Kidney tubule cell (primary cell): Measurements from ENCODE around the gene MEGF6.
"Not testable (repeated sequence)": the region's sequence is repeated elsewhere in the genome, so short reads cannot be mapped to it uniquely, and the experiment has no call there.

Source experiments
- DNase-seq: peaks from one replicate; pipeline ENCODE4 v3.0.0-alpha.2; 2018; ENCODE audit warnings: low spot score

The MEGF6 gene

DNA sequence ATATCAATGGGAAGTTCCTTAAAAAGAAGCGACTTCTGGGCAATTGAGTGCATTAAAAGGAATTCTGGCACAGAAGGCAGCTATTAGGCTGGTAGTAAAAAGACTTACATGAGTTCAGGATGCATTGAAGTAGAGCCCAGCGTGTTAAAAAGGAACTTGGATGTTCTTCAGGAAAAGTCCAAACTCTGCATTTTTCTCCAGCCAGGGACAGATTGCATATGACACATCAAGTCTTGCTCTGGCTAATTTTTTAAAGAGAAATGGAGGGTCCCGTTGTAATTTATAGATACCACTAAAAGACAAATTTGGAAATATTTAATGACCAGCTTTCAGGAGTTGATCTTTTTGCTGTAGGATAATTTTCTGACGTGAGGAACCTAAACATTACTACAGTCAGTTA is 14.7 kb upstream of the MEGF6 start:
- DNase-seq, result no peak

DNA sequence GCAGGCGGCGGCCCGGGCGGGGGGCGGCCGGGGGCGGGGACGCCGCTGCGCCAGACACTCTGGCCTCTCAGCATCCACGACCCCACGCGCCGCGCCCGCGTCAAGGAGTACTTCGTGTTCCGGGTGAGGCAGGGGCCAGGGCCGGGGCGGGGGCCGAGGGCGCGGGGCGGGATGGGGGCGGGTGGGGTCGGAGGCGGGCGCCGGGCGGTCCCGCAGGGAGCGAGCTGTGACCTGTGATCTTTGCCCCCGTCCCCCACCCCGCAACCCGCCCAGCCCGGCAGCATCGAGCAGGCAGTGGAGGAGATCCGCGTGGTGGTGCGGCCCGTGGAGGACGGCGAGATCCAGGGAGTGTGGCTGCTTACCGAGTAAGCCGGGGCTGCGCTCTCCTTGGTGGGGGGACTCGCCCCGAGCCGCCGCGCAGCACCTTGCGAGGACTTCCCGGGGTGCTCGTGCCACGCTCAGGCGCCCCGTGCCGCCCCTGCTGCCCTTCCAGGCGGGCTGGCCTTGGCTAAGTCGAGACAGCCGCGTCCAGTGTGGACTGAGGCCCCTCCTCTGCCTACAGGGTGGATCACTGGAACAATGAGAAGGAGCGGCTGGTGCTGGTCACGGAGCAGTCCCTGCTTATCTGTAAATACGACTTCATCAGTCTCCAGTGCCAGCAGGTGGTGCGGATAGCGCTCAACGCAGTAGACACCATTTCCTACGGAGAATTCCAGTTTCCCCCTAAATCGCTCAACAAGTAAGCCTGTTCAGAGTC is 14.0 kb upstream of the MEGF6 start:
- DNase-seq, result peak; percentile 50

DNA sequence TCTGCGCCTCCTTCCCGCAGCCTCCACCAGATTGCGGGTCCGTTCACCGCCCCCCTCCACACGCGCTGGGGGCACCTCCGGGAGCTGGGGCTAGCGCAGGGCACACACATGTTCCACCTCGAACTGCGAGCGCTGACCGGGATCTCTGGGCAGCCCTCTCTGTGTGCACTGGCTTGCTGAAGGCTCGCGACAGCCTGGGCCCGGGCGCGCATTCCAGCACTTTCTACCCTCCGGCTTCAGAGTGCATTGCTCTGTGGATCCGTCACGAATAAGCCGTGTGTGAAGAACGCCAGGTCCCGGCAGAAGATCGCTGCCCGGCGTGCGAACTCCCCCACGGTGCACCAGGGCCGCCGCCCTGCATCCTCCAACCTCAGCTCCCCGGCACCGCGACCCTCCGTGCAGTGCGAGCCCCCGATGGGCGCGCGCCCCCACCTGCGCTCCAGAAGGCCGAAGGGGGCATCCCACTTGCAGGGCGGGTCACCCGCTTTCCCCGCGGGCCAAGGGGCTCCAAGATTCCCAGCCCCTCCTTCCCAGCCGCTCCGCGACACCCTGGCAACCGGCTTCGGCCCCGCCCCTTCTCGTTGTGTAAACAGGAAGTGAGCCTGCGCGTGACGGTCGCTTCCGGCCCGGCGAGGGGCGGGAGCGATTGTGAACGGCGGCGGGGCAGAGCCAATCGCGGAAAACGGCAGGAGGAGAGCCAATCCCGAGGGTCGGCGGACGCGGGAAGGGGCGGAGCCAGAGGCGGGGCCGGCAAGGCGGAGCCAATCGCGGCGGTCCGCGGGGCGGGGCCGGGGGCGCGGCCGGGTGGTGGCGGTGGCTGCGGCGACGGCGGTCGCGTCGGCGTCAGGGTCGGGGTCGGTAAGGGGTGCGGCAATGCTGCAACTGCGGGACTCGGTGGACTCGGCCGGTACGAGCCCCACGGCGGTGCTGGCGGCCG is 13.2 kb upstream of the MEGF6 start, which contains the start of gene TPRG1L:
TPRG1L (plus strand) TSS at position 816 of the 937 bp plus-strand sequence; CDS start at position 874, 58 bp downstream.
- peak; percentile 97 for DNase-seq

DNA sequence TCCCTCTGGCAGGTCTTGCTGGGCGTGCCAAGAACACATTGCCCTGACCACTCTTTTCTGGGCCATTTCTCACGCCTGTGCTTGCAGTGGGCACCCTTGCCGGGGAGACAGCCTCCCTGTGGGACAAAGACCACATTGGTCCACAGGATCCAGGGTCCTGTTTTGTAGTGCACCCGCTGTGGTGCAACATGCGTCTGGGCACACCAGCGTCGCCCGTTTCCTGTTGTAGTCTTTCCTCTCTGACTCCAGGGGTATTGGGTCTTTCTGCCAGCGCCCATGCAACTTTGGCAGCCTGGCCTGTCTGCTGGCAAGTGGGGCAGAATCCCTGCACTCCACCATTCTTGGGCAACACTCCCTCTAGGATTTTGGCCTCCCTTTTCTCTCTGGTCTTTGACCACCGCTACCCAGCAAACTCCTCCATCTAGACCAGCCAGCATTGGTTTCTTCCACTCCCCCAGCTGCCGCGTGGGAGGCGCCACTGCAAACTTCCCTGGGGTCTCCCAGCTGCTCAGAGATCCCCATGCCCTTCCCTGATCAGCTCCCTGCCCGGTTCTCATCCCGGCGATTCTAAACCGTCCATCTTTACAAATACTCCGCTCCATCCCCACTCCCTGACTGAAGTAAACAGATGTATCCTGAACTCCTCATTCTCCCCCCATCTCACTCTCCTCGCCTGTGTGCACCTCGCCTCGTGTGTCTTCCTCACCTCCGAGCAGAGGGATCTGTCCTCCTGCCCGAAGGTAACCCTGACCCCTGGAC is 12.3 kb upstream of the MEGF6 start:
- peak; percentile 7 for DNase-seq

DNA sequence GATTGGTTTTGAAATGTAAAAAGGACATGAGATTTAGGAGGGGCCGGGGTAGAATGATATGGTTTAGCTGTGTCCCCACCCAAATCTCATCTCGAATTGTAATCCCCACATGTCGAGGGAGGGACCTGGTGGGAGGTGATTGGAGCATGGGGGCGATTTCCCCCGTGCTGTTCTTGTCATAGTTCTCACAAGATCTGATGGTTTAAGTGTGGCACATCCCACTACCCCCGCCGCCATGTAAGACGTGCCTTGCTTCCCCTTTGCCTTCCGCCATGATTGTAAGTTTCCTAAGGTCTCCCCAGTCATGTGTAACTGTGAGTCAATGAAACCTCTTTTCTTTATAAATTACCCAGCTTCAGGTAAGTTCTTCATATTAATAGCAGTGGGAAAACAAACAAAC is 10.8 kb upstream of the MEGF6 start:
- DNase-seq, result not testable (repeated sequence)

DNA sequence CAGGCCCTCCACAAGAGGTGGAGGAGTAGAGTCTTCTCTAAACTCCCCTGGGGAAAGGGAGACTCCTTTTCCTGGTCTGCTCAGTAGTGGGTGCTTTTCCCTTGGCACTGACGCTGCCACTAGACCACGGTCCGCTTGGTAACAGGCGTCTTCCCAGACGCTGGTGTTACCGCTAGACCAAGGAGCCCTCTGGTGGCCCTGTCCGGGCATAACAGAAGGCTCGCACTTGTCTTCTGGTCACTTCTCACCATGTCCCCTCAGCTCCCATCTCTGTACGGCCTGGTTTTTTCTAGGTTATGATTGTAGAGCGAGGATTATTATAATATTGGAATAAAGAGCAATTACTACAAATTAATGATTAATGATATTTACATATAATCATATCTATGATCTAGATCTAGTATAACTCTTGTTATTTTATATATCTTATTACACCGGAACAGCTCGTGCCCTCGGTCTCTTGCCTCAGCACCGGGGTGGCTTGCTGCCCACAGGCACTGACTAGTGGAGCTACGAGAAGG is 9.9 kb upstream of the MEGF6 start:
- DNase-seq, result peak; percentile 61

DNA sequence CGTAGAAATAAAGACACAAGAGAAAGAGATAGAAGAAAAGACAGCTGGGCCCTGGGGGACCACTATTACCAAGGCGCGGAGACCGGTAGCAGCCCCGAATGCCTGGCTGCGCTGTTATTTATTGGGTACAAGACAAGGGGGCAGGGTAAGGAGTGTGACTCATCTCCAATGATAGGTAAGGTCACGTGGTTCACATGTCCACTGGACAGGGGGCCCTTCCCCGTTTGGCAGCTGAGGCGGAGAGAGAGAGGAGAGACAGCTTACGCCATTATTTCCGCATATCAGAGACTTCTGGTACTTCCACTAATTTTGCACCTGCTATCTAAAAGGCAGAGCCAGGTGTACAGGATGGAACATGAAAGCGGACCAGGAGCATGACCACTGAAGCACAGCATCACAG is 9.4 kb upstream of the MEGF6 start:
- DNase-seq, result peak; percentile 2

DNA sequence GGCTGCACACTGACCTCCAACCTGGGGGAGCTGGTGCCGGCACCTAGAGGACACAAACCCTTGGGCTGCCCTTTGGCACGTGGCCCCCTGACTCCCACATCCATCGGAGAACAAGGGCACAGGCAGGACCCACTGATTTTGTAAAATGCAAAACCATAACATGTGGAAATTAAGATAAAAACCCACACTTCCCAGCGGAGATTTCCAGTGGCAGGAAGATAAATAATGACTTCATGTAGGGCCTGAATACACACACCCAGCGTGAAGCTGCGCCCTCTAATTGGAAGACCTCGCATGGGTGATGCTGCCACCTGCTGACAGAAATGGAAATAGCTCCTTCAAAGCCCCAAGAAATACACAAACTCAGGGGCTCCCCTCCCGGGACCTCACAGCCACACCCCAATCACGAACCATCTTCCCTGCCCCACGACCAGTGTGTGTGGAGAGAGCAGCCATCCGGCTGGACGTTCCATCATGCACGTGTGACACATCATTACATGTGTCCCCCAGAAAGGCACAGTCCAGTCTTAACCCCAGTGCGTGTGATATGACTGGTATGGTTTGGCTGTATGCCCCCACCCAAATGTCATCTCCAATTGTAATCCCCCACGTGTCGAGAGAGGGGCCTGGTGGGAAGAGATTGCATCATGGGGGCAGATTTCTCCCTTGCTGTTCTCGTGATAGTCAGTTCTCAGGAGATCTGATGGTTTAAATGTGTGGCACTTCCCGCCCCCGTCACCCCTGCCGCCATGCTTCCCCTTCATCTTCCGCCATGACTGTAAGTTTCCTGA is 7.8 kb upstream of the MEGF6 start:
- DNase-seq, result peak; percentile 75

DNA sequence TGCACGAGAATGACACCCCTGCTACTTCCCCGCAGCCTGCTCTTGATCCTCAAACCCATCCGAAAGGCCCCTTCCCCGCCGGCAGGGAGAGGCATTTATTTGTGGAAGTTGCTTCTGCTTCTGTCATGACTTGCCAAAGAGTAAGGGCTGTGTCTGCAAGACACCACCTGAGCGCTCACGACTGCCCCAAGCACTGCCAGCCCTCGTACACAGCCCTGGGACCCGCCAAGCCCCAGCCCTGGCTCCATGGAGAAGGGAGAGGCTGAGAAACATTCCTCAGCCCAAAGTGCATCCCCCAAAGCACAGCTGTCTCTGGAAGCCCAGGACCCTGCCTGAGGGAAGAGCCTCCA is 7.2 kb upstream of the MEGF6 start:
- no peak for DNase-seq

DNA sequence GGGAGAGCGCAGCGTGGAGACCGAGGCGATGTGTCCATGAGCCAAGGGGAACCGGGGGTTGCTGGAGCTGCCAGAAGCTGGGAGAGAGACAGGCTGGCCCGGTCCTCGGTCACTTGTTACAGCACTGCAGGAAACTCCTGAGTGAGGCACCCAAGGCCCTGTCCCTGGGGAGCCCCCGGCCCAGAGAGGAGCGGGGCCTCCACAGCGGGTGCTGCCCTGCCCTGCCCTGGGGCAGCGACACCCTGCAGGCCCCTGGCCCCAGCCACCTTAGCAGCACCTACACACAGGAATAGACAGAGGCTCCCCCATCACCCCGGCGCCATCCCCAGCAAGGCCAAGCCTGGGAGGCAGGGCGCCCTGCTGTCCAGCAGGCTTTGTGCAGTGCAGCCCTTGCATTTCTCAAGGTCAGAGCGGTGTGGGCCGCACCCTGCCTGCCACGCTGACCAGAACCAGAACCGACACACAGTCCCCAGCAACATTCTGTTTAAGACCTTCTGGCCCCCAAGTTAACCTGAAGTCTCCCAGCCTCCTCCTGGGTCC is 6.6 kb upstream of the MEGF6 start:
- no peak for DNase-seq

DNA sequence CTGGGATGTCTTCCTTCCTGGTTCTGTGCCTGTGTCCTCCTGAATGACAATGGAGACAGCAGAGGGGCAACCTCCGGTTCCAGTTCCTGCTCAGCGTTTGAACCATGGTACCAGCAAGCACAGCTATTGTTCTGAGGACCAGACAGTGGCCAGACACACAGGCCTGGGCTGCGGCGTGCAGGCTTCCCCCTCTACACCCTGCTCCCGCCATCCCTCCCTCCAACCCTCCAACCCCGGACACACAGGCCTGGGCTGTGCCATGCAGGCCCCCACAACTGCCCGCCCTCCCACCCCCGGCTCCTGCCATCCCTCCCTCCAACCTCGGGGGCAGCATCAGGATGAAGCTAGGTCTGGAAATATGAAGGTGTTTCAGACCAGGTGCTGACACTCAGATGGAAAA is 5.6 kb upstream of the MEGF6 start:
- DNase-seq, result no peak

DNA sequence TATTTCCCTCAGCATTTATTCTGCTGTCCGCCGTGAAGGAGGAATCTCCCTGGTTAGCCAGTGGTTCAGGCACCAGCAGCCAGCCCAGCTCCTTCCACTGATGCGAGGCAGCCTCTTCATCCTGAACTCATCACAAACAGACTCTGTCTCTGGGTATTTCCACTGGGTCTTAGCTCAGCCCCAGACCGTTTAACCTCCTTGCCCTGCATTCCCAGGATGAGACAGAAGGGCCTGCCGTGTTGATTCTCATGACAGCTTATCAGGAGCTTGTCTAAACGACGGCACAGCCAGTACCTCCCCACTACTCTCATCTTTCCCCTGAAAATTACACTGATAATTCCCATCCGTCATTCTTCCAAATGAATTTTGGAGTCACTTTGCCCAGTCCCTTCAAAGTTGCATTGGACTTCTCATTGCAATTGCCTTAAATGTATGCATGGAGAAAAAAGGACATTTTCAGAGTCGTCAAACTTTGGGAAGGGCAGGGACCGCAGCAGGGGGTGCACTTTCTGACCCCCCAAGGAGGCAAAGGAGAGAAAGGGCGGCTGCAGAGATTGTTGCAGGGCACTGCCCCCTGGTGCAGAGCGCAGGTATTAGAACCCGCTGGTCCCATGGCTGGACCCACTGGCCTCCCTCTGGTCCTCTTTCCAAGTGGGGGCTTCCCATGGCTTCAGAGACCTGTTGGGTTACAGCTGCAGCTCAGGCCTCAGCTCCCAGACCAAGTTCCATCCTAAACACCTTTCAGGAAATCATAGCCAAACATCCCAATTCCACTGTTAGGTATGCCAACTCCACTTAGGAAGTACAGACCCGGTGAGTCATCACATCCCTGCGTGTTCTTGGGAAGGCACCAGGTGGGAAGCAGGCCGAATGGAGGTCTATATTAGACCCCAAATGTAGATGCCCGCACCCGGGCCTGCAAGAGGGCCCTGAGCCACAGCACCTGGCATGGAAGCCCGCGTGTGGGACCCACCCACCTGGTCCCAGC is 3.7 kb upstream of the MEGF6 start:
- DNase-seq, result no peak

DNA sequence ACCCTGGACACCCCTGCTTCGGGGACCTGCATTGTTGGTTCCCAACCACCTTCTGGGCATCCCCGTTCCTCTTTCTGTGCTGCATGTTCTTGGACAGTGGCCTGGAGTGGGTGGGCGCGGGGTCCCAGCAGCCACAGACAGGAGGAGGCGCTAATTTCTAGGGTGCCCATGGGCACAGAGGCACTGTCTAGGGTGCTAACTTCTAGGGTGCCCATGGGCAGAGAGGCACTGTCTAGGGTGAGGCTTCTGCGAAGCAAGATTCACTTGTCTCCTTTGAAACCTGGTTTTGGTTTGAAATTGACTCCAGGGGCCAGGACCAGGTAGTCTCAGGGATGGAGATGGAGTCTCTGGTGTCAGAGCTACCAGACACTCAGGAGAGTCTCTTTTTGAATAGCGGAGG is 815 bp upstream of the MEGF6 start:
- no peak for DNase-seq

DNA sequence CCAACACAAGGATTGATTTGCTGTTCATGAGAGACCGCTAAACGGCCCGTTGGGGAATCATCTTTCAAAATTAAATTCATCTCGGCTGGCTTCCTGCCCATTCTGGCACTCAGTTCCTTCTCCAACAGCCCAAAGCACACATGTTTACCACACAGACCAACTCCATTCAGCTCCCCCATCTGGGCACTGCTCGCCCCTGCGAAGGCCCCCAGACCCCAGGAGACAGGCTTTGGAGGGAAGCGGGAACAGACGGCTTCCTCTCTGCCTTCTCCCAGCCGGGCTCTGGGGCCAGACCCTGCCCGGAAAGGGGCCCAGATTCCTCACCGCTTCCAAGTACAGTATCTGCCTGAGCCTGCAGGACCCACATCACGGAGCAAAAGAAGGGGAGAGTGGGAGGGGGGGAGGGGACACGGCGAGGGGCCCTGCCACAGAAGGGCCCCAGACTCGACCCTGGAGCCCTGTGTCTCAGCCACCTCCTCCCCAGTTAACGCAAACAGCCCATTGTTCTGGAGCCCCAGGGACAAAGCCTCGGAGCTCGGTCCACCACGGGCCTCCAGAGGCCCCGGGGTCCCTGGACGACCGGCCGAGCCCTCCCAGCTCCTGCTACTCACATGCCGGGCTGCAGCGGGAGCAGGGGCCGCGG is 660 bp downstream of the MEGF6 start:
- no peak for DNase-seq

DNA sequence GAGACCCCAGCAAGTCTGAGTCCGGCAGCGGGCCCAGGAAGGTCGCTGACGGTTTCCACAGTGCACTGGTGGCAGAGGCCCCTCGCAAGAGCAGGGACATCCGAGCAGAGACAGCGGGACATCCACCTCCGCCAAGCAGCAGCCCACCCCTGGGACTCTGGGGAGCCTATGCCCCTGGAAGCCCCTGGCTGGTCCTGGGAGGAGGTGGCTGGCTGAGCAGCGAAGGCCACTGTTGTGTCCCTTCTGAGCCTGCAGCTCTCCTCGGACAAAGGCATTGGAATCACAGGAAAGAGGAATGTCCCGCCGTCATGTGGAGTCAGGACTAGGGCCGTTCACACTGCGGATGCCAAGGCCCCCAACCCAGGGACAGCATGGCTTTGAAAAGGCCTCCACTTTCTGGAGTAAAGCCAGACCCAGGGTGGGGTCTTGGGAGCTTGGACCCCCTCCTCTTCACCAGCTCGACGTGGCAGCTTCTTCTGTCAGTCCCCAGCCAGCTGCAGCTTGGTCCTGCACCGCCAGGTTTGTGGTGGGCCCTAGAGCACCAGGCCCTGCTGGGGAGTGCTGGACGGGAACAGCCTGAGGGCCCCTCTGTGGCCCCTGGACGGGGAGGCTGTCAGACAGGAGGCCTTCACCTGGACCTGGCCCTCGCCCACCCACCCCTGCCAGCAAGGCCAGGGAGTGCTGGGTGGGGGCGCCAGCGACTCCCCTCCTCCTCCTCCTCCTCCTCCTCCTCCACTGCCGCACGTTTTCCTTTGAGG is 1.4 kb downstream of the MEGF6 start:
- DNase-seq, result no peak

DNA sequence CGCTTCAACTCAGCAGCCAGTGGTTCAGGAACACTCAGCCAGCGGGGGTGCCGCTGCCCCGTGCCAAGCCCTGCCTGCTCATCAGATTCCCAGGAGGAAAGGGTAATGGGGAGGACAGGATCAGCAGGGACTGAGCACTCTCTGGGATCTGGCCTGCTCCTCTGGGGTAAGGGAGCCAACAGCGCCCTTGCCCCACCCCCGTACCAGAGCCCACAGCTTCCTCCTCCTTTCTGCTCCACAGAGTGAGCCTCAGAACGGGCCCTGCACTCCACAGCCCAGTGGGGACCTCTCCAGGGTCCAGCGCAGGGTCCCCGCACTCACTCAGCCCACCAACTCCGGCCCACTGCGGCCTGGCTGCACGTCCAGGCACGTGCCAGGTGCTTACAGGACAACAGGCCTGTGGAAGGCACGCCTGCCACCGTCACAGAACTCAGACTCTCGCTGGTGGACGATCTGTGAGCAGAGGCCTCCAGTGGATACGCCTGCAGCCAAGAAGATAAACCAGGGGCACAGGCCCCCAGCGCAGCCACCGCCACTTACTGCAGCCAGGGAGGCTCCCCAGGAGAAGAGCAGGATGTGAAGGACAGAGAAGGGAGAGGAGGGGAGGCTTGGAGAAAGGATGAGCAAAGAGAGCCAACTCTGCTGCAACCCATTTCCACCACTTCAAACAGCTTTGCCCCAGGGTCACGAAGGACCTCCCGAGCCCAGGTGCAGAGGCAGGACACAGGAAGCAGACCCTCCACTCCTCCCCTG is 2.1 kb downstream of the MEGF6 start:
- DNase-seq, result no peak

DNA sequence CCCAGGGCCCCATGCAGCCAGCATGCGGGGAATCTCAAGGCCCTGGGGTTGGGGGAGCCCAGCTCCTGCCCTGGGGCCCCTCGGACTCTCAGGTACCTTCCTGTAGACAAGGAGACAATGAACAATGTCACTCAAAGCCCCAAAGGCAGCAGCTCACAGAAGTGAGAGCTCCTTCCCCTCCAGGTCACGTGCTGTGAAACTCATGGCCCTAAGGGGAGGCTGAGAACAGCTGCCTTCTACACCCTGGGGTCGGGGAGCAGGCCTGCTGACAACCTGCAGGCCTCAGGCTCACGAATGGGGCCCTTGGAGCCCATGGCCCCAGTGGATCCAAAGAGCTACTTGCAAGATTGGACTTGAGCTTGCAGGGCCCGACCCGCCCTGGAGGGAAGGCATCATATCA is 3.2 kb downstream of the MEGF6 start:
- no peak for DNase-seq

DNA sequence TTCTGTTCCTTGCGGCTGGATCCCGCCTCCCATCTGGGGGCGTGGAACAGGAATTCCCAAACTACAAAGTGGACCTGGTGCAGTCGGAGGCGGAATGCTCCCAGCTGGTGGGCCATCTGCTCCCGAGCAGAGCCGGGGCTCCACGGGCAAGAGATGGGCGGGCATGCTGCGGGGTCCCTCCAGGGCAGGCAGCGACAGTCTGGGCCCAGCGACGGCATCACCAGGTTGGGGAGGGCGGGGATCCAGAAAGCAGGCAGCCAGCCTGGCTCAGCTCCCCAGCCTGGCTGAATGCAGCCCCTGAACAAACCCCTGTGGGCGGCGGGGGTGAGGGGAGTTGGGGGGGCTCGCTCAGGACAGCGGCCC is 3.6 kb downstream of the MEGF6 start:
- no peak for DNase-seq
